ENCODE results near the gene ATIC.

DNA sequence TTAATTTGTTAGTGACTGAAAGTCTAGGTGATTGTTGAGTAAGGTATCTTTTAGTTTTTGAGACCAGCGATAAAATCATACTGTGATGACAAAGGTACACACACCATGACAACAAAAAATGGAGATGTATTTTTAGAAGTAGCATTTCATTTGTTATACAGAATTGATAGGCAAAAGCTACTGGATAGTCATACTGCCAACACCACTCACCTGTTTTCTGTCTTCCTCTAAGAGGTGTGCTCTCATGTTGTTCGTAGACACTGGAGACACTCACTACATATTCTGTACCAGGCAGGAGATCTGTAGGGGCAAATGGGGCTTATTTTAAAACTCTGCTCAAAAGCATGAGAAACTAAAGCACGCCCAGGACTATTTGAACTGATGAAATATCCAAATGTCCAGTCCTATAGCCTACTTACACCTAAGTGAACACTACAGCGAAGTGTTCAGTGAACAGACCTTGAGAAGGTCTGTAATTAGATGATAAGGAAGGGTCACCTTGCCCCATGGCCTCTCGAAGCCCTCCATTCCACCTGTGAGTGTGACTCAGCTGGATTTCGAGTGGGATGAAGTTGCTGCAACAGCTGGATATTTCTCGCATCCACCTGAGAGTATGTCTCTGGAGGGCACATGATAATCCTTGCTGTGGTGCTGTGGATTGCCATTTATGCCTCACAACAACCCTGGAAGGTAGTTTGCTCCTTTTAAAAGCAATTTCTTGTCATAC is 76.3 kb downstream of the ATIC start:
- TF ChIP-seq POLR2A (IDR thresholded peaks at IDR 0.05): no peak
- TF ChIP-seq, protein P1, sequence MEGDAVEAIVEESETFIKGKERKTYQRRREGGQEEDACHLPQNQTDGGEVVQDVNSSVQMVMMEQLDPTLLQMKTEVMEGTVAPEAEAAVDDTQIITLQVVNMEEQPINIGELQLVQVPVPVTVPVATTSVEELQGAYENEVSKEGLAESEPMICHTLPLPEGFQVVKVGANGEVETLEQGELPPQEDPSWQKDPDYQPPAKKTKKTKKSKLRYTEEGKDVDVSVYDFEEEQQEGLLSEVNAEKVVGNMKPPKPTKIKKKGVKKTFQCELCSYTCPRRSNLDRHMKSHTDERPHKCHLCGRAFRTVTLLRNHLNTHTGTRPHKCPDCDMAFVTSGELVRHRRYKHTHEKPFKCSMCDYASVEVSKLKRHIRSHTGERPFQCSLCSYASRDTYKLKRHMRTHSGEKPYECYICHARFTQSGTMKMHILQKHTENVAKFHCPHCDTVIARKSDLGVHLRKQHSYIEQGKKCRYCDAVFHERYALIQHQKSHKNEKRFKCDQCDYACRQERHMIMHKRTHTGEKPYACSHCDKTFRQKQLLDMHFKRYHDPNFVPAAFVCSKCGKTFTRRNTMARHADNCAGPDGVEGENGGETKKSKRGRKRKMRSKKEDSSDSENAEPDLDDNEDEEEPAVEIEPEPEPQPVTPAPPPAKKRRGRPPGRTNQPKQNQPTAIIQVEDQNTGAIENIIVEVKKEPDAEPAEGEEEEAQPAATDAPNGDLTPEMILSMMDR (IDR thresholded peaks at IDR 0.05): no peak
